NCI-H1105 (cell line): ENCODE results near the gene EIF4A3.
A peak's percentile ranks its signal among the peaks of the same experiment; 100 is the strongest.

Source experiments
- DNase-seq: peaks from one replicate; lab custom pipeline; 2025; lab: John Stamatoyannopoulos, UW

Gene EIF4A3

DNA sequence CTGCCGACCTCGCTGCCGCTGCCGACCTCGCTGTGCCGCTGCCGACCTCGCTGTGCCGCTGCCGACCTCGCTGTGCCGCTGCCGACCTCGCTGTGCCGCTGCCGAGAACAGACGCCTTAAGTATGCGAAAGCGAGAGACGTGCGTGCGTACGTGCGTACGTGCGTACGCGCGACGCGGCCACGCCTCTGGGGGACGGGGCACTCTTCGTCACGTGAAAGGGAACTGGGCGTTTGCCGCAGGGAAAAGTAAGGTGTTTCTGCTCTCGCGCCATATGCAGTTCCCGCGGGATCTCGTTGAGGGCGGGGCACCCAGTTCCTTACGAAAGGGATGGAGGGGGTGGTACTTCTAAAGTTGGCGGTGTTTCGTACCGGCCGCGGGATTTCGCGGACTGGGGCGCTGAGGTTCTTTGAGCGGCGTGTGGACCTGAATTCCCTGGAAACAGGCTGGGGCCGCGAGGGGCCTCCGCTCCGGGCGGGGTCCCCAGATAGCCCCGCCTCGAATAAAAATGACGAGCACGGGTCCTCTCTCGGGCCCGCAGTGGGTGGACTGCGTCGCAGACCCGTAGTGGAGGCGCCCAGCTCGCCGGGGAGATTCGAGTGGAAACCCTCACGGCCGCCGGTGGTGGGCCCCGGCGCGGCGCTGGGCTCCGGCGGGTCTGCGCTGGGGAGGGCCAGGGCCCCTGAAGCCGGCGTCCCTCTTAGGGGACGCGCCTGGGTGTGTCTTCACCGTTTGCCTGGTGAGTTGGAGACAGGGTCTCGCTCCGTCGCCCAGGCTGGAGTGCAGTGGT, at the start of gene EIF4A3:
Gene EIF4A3, minus strand, starts transcription at position 94 of the 788 bp plus-strand sequence. CDS start 167 bp downstream, outside the sequence.
- DNase-seq, result peak; percentile 97

DNA sequence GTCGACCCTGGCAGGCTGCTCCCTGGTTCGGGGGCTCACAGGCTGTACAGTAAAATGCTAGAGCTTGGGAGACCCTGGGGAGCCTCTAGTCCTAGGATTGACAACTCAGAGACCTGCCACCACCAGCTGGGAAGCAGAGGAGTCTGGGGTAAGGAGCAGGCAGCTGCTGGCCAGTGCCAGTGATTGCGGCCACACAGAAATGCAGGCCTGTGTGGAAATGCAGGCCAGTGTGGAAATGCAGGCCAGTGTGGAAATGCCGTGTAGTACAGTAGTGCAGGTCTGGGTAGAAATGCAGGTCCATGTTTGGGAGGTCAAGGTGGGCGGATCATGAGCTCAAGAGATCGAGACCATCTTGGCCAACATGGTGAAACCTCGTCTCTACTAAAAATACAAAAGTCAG, 49.7 kb upstream of the EIF4A3 start:
- no peak for DNase-seq

DNA sequence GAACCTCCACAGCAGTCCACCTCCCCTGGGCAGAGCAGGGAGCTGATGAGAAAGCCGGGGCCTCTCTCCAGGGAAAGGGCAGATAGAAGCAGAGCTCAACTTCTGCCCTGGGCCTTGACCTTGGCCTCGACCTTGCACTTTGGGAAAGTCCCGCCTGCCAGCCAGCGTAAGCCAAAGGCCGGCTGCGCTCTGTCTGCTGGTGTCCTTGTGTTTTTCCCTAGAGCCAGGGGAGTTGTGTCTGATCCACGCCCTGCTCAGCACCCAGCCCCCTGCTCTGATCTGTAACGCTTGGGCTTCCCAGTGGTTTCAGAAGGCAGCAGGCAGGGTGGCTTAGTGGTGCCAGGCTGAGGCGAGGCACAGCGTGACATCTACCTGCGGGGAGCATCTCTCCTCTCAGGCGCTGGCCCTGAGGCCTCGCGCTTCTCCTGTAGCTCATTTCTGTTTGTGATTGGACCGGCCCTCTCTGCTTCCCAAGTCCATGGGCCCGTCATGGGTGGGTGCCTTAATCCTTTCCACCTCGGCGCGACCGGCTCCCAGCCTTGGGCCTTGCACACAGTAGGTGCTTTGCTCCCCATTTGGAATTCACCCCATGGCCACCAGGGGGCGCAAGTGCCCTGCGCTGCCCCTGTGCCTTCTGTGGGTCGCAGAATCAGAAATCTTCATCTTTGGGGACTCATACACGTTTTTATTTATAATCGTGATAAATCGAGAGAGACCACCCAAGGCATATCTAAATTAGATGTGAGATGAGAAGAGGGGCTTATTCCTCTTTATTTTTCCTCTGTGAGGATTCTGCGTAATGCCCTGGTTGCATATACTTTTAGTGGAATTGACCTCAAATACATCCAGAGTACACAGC, 49.0 kb upstream of the EIF4A3 start:
- no peak for DNase-seq

DNA sequence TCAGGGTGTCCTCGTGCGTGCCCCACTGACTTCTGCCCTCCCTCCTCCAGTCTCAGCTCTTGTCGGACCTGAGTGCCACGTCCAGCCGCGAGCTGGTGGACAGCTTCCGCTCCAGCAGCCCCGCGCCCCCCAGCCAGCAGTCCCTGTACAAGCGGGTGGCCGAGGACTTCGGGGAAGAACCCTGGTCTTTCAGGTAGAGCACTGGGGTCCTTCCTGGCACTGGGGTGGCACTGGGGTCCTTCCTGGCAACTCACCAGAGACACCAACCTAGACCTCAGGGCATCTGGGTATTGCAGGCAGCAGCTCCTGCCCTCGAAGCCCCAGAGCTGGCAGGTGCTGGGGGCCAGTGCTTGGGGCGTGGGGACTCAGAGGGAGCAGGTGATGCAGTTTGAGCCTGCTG, 48.2 kb upstream of the EIF4A3 start:
- no peak for DNase-seq

DNA sequence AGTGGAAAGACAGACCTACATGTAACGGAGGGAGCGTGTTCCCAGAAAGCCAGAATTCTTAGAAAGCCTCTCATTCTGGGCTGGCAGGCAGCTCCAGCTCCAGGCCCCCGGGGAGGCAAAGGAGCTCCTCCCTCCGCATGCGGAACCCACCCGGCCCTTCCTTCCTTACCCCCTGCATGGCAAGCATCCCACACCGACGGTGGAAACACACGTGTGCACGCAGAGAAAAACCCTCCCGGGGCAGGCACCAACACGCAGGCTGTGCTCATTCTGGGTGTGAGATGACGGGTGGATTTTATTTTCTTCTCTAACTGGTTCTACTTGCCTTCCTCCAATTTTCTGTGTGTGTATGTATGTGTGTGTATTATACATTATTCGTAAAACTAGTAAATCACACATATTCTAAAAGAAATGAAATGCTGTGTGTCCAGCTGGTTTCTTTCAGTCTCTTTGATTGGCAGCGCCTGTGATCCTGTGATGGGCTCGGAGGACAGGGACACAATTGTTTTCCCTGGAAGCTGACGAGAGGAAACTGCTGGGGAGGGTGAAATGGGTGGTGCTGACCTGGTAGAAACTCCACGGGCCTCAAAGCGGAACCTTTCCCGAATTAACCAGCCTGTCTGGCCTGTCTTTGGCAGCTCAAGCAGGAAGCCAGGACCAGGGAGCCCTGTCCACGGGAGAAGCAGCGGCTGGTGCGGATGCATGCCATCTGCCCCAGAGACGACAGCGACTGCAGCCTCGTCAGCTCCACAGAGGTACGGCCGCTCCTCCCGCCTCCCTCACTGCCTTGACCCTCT, 45.1 kb upstream of the EIF4A3 start:
- no peak for DNase-seq

DNA sequence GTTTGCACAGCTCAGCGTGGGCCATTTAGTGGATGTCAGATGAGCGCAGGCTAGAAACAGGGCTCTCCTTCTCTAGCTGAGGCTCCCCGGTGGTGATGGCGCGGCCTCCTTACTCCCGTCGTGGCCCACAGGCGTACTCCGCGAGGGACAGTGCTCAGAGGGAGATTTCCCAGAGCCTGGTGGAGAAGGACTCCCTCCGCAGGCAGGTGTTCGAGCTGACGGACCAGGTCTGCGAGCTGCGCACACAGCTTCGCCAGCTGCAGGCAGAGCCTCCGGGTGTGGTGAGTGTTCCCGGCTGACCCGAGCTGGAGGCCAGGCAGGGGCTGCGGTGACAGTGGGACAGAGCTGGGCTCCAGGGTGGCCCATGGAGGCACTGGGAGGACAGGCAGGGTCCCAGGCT, 44.3 kb upstream of the EIF4A3 start:
- DNase-seq, result no peak

DNA sequence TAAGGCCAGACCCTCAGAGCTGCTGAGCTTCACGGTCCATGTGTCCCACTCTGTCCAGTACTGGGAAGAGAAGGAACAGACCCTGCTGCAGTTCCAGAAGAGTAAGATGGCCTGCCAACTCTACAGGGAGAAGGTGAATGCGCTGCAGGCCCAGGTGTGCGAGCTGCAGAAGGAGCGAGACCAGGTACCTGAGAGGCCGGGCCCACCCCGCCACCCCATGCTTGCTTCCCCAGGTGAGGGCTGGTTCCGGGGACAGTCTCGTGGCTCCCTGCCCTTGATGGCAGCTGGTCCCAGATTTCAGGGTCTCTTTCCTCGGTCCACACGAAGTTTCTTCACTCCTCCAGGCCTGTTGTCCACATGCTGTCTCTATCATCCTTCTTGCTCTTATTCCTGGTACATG, 43.8 kb upstream of the EIF4A3 start:
- DNase-seq, result no peak

DNA sequence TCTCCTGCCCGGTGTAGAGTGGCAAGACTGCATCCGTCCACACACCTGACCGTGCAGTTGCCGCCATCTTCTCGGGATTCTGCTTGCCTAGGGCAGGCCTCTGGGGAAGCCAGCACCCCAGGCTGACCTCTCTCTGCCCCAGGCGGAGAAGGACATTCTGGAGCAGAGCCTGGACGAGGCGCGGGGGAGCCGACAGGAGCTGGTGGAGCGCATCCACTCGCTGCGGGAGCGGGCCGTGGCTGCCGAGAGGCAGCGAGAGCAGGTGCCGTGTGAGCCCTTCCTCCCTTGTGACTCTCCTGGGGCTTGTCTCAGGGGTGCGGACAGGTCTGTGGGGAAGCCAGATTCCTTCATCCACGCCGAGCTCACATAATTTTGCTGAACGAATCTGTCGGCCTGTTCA, 42.7 kb upstream of the EIF4A3 start:
- DNase-seq, result no peak

DNA sequence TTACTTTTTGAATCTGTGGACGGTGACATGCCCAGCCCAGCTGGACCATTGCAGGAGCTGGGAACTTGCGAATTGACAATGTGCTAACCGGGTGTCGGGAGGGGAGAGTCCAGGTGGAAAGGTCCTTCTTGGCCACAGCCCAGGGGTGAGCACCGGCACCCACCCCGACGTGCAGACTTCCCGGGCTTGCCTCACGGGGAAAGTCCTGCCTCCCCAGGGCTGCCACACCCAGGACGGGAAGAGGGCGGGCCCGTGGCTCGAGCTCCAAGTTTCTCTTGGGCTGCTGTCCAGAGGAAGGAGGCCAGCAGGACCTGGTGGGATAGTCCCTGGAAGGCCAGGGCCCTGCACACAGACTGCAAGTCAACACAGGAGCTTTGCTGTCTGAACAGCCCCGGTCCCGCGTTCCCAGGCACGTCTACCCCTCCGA, 40.6 kb upstream of the EIF4A3 start:
- DNase-seq, result no peak

DNA sequence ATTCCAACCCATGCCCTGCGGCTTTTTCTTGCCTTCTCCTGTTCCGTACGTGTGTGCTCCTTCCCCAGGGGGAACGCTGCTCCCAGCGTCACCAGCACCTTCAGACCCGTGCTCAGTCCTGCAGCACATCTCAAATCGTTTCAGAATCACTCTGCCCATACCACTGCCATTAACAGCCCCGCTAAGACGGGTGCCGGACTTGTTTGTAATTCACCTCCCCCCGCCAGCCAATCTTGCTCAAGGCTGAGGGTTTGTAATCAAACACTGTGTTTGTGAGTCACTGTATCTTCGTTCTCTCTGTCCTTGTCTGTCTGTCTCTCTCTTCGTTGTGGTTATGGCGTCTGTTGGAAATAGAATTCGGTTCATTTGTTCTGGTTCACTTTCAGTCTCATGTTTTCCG, 40.2 kb upstream of the EIF4A3 start:
- DNase-seq, result no peak

DNA sequence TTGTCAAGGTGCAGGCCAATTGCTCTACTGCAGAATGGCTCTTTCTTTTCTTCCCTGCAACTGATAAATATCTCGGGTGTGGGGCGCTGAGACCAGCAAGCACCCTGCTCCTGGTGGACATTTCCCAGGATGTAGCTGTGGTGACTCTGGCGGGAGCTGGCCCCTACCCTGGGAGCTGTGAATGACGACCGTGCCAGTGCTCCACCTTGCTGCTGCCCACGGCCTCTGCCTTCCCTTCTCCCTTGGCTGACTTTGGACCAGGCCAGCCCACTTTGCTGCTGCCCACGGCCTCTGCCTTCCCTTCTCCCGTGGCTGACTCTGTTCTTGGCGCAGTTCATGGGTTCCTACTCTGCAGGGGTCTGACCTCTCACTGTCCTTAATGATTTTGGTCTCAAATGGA, 39.0 kb upstream of the EIF4A3 start:
- DNase-seq, result no peak

DNA sequence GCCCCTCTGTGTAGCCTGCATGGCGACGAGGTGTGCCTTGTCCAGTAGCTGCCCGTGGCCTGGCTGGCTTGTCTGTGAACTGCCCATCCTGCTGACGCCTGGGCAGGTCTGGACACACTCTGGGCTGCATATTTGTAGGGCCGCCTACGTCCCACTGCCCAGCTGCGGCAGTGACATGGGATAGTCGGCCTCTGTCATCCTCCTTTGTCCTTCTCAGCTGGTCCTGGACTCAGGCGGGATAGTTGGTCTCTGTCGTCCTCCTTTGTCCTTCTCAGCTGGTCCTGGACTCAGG, 37.4 kb upstream of the EIF4A3 start:
- no peak for DNase-seq

DNA sequence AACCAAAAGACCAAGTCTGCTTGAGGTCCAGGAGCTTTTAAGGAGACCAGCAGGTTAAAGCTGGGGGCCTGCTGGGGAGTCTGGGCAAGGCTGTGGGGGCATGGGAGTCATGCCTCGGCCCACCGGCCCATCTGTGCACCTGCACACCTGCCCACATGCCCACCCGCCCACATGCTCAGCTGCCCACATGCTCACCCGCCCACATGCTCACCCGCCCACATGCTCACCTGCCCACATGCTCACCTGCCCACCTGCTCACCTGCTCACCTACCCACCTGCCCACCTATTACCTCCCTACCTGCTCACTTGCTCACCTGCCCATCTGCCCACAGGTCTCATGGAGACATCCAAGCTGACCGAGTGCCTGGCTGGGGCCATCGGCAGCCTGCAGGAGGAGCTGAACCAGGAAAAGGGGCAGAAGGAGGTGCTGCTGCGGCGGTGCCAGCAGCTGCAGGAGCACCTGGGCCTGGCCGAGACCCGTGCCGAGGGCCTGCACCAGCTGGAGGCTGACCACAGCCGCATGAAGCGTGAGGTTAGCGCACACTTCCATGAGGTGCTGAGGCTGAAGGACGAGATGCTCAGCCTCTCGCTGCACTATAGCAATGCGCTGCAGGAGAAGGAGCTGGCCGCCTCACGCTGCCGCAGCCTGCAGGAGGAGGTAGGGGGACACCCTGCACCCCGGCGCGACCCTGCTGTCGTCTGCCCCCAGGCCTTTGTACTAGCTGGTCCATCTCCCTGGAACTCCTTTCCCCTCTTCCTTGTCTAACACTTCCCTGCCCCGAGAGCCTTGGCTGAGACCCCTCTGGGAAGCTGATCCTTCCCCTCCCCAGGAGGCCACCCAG, 36.9 kb upstream of the EIF4A3 start:
- DNase-seq, result no peak

DNA sequence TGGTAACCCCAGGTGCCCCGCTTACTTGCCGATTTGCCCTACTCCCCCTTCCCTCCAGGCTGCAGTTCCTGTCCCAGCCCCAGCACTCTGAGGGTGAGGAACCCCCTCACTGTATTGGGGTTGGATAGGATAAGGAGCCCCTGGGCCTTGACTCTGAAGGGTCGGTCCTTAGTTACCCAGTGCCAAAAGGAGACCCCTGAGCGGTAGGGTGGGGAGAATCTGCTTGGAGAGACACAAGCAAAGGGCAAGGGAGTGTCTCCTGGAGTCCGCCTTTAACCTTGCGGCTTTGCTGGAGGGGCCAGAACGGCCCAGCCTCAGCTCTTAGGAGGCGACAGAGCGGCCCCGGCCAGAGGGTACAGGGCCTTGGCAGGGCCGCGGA, 35.9 kb upstream of the EIF4A3 start:
- DNase-seq, result no peak

DNA sequence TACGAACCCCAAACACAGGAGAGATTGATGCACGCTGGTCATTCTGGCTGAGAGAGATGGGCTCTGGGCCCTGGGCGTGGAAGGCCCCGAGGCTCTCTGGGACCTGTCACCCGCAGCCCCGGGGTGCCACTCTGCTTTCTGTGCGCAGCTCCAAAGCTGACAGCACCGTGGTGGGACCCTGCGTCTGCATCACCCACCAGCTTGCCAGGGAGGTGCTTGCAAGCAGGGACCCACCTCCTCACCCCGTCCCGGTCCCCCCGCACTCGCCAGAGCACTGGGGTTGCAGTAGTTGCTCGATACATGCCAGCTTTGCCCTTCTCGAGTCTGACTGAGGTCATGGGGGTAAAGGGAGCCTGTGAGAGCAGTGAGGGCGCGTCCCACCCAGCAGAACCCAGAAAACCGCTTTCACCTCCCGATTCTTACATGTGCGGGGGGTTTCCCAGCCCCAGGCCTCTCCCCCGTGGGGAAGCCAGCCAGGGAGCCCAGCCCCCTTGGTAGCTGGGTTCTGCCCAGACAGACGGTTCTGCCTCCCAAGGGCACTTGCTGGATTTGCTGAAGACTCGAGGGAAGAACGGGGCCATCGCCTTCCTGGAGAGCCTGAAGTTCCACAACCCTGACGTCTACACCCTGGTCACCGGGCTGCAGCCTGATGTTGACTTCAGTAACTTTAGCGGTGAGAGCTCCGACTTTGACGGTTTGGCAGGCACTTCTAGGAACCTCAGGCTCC, 35.4 kb upstream of the EIF4A3 start:
- no peak for DNase-seq

DNA sequence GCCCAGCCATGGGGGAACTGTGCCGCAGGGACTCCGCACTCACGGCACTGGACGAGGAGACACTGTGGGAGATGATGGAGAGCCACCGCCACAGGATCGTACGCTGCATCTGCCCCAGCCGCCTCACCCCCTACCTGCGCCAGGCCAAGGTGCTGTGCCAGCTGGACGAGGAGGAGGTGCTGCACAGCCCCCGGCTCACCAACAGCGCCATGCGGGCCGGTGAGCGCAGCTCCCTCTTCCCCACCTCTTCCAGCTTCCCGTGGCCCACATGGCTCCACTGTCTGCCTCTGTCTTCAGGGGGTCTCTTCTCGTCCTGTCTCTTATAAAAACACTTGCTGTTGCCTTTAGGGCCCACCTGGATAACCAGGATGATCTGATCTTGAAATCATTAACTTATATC, 34.5 kb upstream of the EIF4A3 start:
- no peak for DNase-seq

DNA sequence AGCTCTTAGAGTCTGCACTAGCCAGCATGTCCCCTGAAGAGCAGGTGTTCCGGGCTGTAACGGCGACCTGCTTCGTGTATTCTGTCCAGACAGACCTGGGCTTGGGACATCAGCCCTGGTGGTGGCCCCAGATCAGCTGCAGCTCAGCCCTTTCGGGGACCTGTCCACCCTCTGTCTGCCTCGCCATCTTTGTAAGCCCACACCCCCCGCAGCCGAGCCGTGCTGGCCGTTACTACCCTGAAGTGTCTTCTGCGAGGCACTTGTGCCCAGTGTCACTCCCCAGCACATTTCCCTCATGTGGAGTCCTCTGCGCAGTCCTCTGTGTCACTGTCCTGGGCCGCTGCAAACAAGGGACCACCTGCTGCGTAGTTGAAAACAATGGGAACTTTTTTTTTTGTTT, 33.3 kb upstream of the EIF4A3 start:
- no peak for DNase-seq

DNA sequence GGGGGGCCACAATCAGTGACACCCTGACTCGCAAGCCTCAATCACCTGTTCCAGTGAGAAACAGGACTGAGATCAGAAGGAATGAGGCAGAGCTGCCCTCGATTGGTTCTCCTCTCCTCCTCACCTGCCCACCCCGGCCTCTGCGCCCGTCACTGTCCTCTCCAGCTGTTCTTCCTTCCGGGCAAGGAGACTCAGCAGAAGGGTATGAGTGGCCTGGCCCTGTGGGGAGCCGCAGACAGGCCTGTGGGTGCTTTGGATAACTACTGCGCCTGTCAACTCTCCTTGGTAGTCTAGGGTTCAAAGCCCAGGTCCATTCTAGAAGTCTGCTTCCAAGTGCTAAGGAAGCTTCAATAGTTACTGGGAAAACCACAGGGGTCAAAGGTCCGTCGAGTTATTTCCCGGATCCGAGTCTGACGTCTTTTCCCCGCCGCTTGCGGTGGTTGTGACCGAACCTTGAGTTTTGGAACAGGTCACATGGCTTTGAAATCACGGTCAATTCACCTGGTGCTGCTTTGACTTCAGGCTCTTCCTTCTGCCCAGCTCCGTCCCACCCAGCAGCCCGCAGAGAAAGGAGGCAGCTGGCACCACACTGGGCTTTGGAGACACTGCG, 31.2 kb upstream of the EIF4A3 start:
- DNase-seq, result no peak

DNA sequence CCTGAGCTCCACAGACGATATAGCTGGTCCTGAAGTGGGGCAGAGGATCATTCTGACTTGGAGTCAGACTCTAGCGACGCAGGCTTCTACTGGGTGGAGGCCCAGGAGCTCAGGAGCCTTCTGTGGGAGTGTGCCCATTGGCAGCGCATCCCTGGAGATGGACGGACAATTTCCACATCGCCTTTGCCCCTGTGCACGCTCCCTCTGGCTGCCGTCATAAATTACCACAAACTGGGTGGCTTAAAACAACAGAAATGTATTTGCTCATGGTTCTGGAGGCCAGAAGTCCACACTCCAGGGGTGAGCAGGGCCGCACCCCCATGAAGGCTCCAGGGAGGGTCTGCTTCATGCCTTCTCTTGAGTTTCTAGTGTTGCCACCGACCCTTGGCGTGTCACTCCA, 29.8 kb upstream of the EIF4A3 start:
- no peak for DNase-seq

DNA sequence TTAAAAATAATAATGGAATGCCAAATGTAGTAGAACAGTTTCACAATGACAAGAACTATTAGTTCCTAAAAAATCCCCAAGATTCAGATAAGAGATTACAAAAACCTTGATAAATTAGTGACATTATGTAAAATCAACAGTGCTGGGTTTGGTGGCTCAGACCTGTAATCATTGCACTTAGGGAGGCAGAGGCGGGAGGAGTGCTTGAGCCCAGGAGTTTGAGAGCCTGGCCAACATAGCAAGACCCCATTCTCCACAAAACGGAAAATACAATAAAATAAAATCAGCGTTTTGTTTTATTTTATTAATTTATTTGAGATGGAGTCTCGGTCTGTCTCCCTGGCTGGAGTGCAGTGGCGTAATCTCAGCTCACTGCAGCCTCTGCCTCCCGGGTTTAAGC, 27.0 kb upstream of the EIF4A3 start:
- no peak for DNase-seq

DNA sequence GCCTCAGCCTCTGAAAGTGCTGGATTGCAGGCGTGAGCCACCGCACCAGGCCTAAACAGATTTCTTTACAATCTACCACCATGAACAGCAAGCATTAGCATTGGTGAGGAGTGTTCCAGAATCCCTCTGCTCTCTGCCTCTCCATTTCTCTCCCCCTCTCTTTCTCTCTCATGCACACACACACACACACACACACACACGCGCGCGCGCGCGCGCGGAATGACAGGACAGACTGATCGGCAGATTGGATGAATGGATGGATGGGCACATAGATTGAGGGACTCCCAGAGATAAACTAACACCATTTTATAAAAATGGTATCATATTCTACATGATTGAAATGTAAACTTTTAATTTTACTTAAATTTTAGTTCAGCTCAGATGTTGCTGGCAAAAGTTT, 26.2 kb upstream of the EIF4A3 start:
- DNase-seq, result no peak
